ENCODE measurements around the gene VGLL4. TPM values are rescaled to one million over a fixed set of nuclear protein-coding genes. Genes with fewer than 3 reads are reported as not detected.

VGLL4 gene
- total RNA-seq, 1 experiment from 2014 or later, result 41.2 TPM

DNA sequence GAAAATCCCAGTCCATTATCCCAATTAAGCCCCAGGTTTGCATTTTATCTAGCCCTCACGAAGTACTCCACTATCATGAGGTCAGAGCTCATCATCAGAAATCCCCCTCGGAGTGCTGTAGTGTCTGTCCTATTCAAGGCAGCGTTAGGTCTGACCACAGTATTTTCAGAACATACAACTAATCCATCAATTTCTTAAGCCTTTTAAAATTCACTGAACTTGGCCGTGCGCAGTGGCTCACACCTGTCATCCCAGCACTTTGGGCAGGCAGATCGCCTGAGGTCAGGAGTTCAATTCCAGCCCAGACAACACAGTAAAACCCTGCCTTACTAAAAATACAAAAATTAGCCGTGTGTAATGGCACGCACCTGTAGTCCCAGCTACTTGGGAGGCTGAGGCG is 11.9 kb downstream of the VGLL4 start:
- Histone ChIP-seq H3K27me3 (replicated peaks; ENCODE audit: insufficient read depth, low read depth, low read length, poor library complexity) (no peaks in the 10 kb centered on the region), H3K4me1 (ENCODE audit: insufficient read depth, low read length, poor library complexity, severe bottlenecking) (peaks cover 26% of the 10 kb centered on the region), H3K36me3 (ENCODE audit: insufficient read depth, low read length, poor library complexity, severe bottlenecking) (no peaks in the 10 kb centered on the region), H3K27ac (ENCODE audit: low read depth, low read length, poor library complexity, severe bottlenecking) (no peak overlapping the region), H3K9me3 (ENCODE audit: low read depth, low read length, poor library complexity, severe bottlenecking) (no peaks in the 10 kb centered on the region), H3K4me3 (ENCODE audit: low read depth, low read length, poor library complexity, severe bottlenecking) (no peak overlapping the region)
- TF ChIP-seq EZH2 (IDR thresholded peaks at IDR 0.05; ENCODE audit: borderline replicate concordance, low read depth, low read length, poor library complexity, severe bottlenecking), result no peak
- TF ChIP-seq, protein P1, sequence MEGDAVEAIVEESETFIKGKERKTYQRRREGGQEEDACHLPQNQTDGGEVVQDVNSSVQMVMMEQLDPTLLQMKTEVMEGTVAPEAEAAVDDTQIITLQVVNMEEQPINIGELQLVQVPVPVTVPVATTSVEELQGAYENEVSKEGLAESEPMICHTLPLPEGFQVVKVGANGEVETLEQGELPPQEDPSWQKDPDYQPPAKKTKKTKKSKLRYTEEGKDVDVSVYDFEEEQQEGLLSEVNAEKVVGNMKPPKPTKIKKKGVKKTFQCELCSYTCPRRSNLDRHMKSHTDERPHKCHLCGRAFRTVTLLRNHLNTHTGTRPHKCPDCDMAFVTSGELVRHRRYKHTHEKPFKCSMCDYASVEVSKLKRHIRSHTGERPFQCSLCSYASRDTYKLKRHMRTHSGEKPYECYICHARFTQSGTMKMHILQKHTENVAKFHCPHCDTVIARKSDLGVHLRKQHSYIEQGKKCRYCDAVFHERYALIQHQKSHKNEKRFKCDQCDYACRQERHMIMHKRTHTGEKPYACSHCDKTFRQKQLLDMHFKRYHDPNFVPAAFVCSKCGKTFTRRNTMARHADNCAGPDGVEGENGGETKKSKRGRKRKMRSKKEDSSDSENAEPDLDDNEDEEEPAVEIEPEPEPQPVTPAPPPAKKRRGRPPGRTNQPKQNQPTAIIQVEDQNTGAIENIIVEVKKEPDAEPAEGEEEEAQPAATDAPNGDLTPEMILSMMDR (conservative IDR thresholded peaks at IDR 0.05; ENCODE audit: low read depth, low read length), result no peak
- CTCF ChIA-PET, result no interaction called here
- POLR2A ChIA-PET (ENCODE audit: low non-redundant PET), result no interaction called here
- no TSS peak for BruUV-seq (replicated peaks)
- intact Hi-C loops (cut with micrococcal nuclease; ENCODE audit: unreplicated experiment), result no loop called here
- no peak for DNase-seq (ENCODE audit: low spot score)

DNA sequence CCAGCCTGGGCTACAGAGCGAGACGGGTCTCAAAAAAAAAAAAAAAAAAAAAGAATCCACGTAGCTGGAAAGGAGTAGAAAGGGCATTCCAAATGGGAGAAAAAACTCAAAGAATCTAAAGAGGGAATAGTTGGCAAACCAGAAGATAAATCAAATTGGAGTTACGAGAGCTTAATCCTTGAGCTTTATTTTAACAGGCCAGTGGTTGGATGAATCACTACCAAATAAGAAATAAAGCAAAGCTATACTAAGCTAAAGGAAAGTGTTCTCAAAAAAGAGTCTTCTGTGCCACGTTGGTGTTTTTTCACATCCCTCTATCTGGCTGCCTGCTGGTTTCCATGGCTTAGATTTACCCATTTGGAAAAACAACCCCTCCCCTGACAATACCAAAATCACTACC is 14.0 kb downstream of the VGLL4 start:
- CTCF ChIA-PET, result no interaction called here
- Histone ChIP-seq H3K4me3 (ENCODE audit: low read depth, low read length, poor library complexity, severe bottlenecking) (no peak overlapping the region), H3K9me3 (ENCODE audit: low read depth, low read length, poor library complexity, severe bottlenecking) (no peaks in the 10 kb centered on the region), H3K27ac (ENCODE audit: low read depth, low read length, poor library complexity, severe bottlenecking) (no peak overlapping the region), H3K27me3 (replicated peaks; ENCODE audit: insufficient read depth, low read depth, low read length, poor library complexity) (no peaks in the 10 kb centered on the region), H3K4me1 (ENCODE audit: insufficient read depth, low read length, poor library complexity, severe bottlenecking) (peaks cover 13% of the 10 kb centered on the region), H3K36me3 (ENCODE audit: insufficient read depth, low read length, poor library complexity, severe bottlenecking) (no peaks in the 10 kb centered on the region)
- POLR2A ChIA-PET (ENCODE audit: low non-redundant PET), result no interaction called here
- no TSS peak for BruUV-seq (replicated peaks)
- no peak for DNase-seq (ENCODE audit: low spot score)
- TF ChIP-seq, protein P1 (conservative IDR thresholded peaks at IDR 0.05; ENCODE audit: low read depth, low read length), result no peak
- no peak for TF ChIP-seq EZH2 (IDR thresholded peaks at IDR 0.05; ENCODE audit: borderline replicate concordance, low read depth, low read length, poor library complexity, severe bottlenecking)
- intact Hi-C loops (cut with micrococcal nuclease; ENCODE audit: unreplicated experiment), result no loop called here

DNA sequence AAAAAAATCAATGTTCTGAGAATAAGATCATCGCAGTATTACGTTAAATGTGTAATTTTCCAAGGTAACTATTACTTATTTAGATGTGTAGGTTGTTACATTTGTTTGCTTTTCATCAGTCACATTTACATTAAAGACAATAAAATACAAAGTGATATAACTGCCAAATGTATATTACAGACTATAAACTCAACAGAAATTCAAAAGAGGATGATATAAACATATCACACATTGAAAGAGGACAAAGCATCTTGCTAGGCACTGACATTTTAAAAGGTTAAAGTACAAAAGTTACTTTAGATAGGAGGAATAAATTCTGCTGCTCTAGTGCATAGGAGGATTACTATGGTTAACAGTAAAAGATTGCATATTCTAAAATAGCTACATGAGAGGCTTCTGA is 16.1 kb downstream of the VGLL4 start:
- Histone ChIP-seq H3K4me3 (ENCODE audit: low read depth, low read length, poor library complexity, severe bottlenecking) (no peak overlapping the region), H3K4me1 (ENCODE audit: insufficient read depth, low read length, poor library complexity, severe bottlenecking) (peaks cover 11% of the 10 kb centered on the region), H3K36me3 (ENCODE audit: insufficient read depth, low read length, poor library complexity, severe bottlenecking) (no peaks in the 10 kb centered on the region), H3K27me3 (replicated peaks; ENCODE audit: insufficient read depth, low read depth, low read length, poor library complexity) (no peaks in the 10 kb centered on the region), H3K9me3 (ENCODE audit: low read depth, low read length, poor library complexity, severe bottlenecking) (no peaks in the 10 kb centered on the region), H3K27ac (ENCODE audit: low read depth, low read length, poor library complexity, severe bottlenecking) (no peak overlapping the region)
- TF ChIP-seq EZH2 (IDR thresholded peaks at IDR 0.05; ENCODE audit: borderline replicate concordance, low read depth, low read length, poor library complexity, severe bottlenecking), result no peak
- TF ChIP-seq, protein P1 (conservative IDR thresholded peaks at IDR 0.05; ENCODE audit: low read depth, low read length), result no peak
- no peak for DNase-seq (ENCODE audit: low spot score)
- POLR2A ChIA-PET (ENCODE audit: low non-redundant PET), result no interaction called here
- intact Hi-C loops (cut with micrococcal nuclease; ENCODE audit: unreplicated experiment), result no loop called here
- no TSS peak for BruUV-seq (replicated peaks)
- CTCF ChIA-PET, result no interaction called here
